Kidney (tissue), 14 donors: ENCODE data around the gene STAP2. TPM values are rescaled to one million over a fixed set of nuclear protein-coding genes. Genes with fewer than 3 reads are reported as not detected.

Experiments
- DNase-seq, 5 donors: peaks; one replicate each; pipeline ENCODE4 v3.0.0-alpha.2; 2013 to 2020
- FAIRE-seq: peaks from 2 replicates; lab custom pipeline; 2012; peaks lifted over from hg19 to GRCh38; lab: Jason Lieb, UNC
- H3K27ac ChIP-seq, 2 donors: one replicate each; pipeline ENCODE4 v1.7.0; 2013; ENCODE audit warnings: low read depth in 2 of 2, low read length in 2 of 2, inconsistent platforms in 1 of 2
- H3K27me3 ChIP-seq: one replicate; pipeline ENCODE4 v1.7.1; 2013; ENCODE audit warnings: low read length, inconsistent platforms; ENCODE audit not compliant: control insufficient read depth, insufficient read depth
- H3K36me3 ChIP-seq, 3 donors: one replicate each; pipeline versions ENCODE4 v1.7.0 to v1.7.1; 2013; ENCODE audit warnings: low read length in 3 of 3, control low read depth in 1 of 3, inconsistent platforms in 1 of 3; ENCODE audit not compliant: insufficient read depth in 3 of 3, control insufficient read depth in 2 of 3
- H3K4me1 ChIP-seq, 3 donors: one replicate each; pipeline versions ENCODE4 v1.7.0 to v1.7.1; 2013; ENCODE audit warnings: low read length in 3 of 3, inconsistent platforms in 1 of 3, low read depth in 1 of 3; ENCODE audit not compliant: control insufficient read depth in 2 of 3, insufficient read depth in 2 of 3
- H3K4me3 ChIP-seq, 3 donors: one replicate each; pipeline versions ENCODE4 v1.7.0 to v1.8.1; 2013; ENCODE audit warnings: low read length in 3 of 3, control low read depth in 1 of 3, inconsistent platforms in 1 of 3
- H3K9ac ChIP-seq, 3 donors: one replicate each; pipeline versions ENCODE4 v1.7.0 to v1.7.1; 2013; ENCODE audit warnings: low read length in 3 of 3, control low read depth in 1 of 3, inconsistent platforms in 1 of 3
- H3K9me3 ChIP-seq, 3 donors: one replicate each; pipeline versions ENCODE4 v1.7.0 to v1.7.1; 2013; ENCODE audit warnings: low read length in 3 of 3, control low read depth in 1 of 3, inconsistent platforms in 1 of 3; ENCODE audit not compliant: control insufficient read depth in 2 of 3, insufficient read depth in 1 of 3
- CTCF ChIP-seq: IDR thresholded peaks from 3 replicates; pipeline ENCODE4 v1.5.1; 2012; ENCODE audit warnings: mild to moderate bottlenecking, moderate library complexity, borderline replicate concordance; ENCODE audit not compliant: insufficient read depth; ENCODE audit errors: extremely low read depth
- intact Hi-C: fragments of 100-400 bp; cut with DNase I; formaldehyde crosslinking; loops from one replicate; pipeline ENCODE4 v1.11.1; 2022
- polyA plus RNA-seq: library from polyadenylated mRNA; stranded (reverse); fragments of 350-450 nt; fragmentation: Illumina TruSeq; extraction: RNeasy Lipid Tissue Mini Kit (QIAGEN cat#74804); gene quantifications from one replicate; pipeline ENCODE4 v1.2.3, GENCODE V29; 2014; ENCODE audit warnings: low read depth, low replicate concordance; ENCODE audit not compliant: insufficient read depth
- total RNA-seq: library from RNA; stranded (reverse); fragmentation: NEBNext Ultra II Directional; extraction: Animal tissue kit (Norgen Biotek cat#: 25700); gene quantifications from one replicate; pipeline ENCODE4 v1.2.1, GENCODE V29; 2021
- donor health status: control.
- donor health status: control.
- donor health status: control.
- donor health status: control.
- donor health status: control.
- donor health status: DM: yes; HTN: yes; CAD: no.
- donor health status: Normal renal cell carcinoma (clear cell type).

Gene STAP2
- total and polyA plus RNA-seq, 2 donors from 2014 or later = 32.3 to 61.5 TPM

- DNase-seq (no peak), FAIRE-seq (no peak)
- no peaks in the 10 kb centered on the region for H3K27me3 ChIP-seq
- no peaks in the 10 kb centered on the region for H3K9me3 ChIP-seq
- TF ChIP-seq CTCF = no peak
- no peaks in the 10 kb centered on the region for H3K36me3 ChIP-seq
- intact Hi-C loops = no loop called here
- H3K4me3 ChIP-seq = no peak within 1 kb of the TSS
- H3K9ac ChIP-seq = no peak within 1 kb of the TSS
- no peaks in the 10 kb centered on the region for H3K4me1 ChIP-seq
- H3K27ac ChIP-seq = no peak within 1 kb of the TSS
Measured at GRCh38 chr19:4302243-4302640, 36.4 kb downstream of the STAP2 start, which contains the start of gene TMIGD2. Gene TMIGD2 (minus strand): TSS chr19:4302389. CDS start chr19:4302385, 4 bp downstream.

GRCh38 chr19:4301590-4302242, 36.9 kb downstream of the STAP2 start:
- no peak for FAIRE-seq
- no peak overlapping the region for H3K27ac ChIP-seq
- DNase-seq = no peak
- no peaks in the 10 kb centered on the region for H3K27me3 ChIP-seq
- no peak overlapping the region for H3K9ac ChIP-seq
- H3K4me1 ChIP-seq = no peaks in the 10 kb centered on the region
- H3K9me3 ChIP-seq = no peaks in the 10 kb centered on the region
- intact Hi-C loops = no loop called here
- H3K36me3 ChIP-seq = no peaks in the 10 kb centered on the region
- H3K4me3 ChIP-seq = no peak overlapping the region
- TF ChIP-seq CTCF = no peak

- intact Hi-C loops = no loop called here
- no peak for FAIRE-seq
Measured at GRCh38 chr19:4300589-4300988, 38.0 kb downstream of the STAP2 start.

More at GRCh38 chr19:4300589-4300988, 38.0 kb downstream of the STAP2 start:
- H3K9ac ChIP-seq = no peak overlapping the region
- no peaks in the 10 kb centered on the region for H3K9me3 ChIP-seq
- no peak for DNase-seq
- no peak for TF ChIP-seq CTCF
- H3K36me3 ChIP-seq = no peaks in the 10 kb centered on the region
- H3K27me3 ChIP-seq = no peaks in the 10 kb centered on the region
- no peak overlapping the region for H3K27ac ChIP-seq
- no peak overlapping the region for H3K4me3 ChIP-seq
- no peaks in the 10 kb centered on the region for H3K4me1 ChIP-seq
